K562 (cell line): ENCODE data around the gene MCU. TPM values are rescaled to one million over a fixed set of nuclear protein-coding genes. Genes with fewer than 3 reads are reported as not detected.

ENCODE experiments used
- CBFB ChIP-seq: sonication (generic); formaldehyde crosslinking; IDR thresholded peaks from 2 replicates; pipeline ENCODE4 v1.4.0; 2020; ENCODE audit warnings: mild to moderate bottlenecking, missing genetic modification reagents
- E2F4 ChIP-seq: sonication (generic); formaldehyde crosslinking; IDR thresholded peaks from 2 replicates; pipeline ENCODE4 v1.8.0; 2022; ENCODE audit warnings: mild to moderate bottlenecking, low read depth, missing genetic modification reagents
- HEY1 ChIP-seq: fragments of 250-450 bp; sonication (Bioruptor Pico); IDR thresholded peaks from 2 replicates; pipeline ENCODE4 v1.5.0; 2020; ENCODE audit warnings: mild to moderate bottlenecking, moderate library complexity, borderline replicate concordance
- HIVEP1 ChIP-seq: fragments of 250-450 bp; sonication (Bioruptor Pico); IDR thresholded peaks from 2 replicates; pipeline ENCODE4 v1.4.0; 2020; ENCODE audit warnings: mild to moderate bottlenecking
- LARP7 ChIP-seq: fragments of 450-650 bp; IDR thresholded peaks from 2 replicates; pipeline ENCODE4 v1.6.1; 2016
- NR2C2 ChIP-seq, 2 experiments: fragments of 200-800 bp in 1 of 2; sonication (Bioruptor generic) in 1 of 2; sonication (generic) in 1 of 2; formaldehyde crosslinking in 1 of 2; IDR thresholded peaks; 2 replicates each; pipeline versions ENCODE4 v1.6.1 to v1.8.0; 2016 to 2022; ENCODE audit warnings: mild to moderate bottlenecking in 1 of 2, missing compliant biosample characterization in 1 of 2, missing genetic modification characterization in 1 of 2, missing genetic modification reagents in 1 of 2
- POLR2G ChIP-seq: fragments of 200-400 bp; formaldehyde crosslinking; IDR thresholded peaks from 2 replicates; pipeline ENCODE4 v1.6.1; 2017; ENCODE audit warnings: low read depth, mild to moderate bottlenecking, antibody characterized with exemption, low read length, moderate library complexity
- TEAD2 ChIP-seq: fragments of 450-650 bp; IDR thresholded peaks from 2 replicates; pipeline ENCODE4 v1.6.1; 2016; ENCODE audit warnings: missing genetic modification characterization, control low read depth, missing compliant biosample characterization
- ZBED1 ChIP-seq: IDR thresholded peaks from 2 replicates; pipeline ENCODE4 v1.6.1; 2014
- ZHX1 ChIP-seq: fragments of 150-350 bp; conservative IDR thresholded peaks from 2 replicates; pipeline ENCODE4 v1.6.1; 2014; ENCODE audit warnings: low read length
- ZNF764 ChIP-seq: fragments of 250-450 bp; sonication (Bioruptor Pico); IDR thresholded peaks from 2 replicates; pipeline ENCODE4 v1.4.0; 2020; ENCODE audit warnings: low read depth, mild to moderate bottlenecking, moderate library complexity
- ZNF780A ChIP-seq: fragments of 250-450 bp; sonication (Bioruptor Pico); IDR thresholded peaks from 2 replicates; pipeline ENCODE4 v1.5.0; 2021; ENCODE audit warnings: mild to moderate bottlenecking
- polyA plus RNA-seq, 8 experiments: library from polyadenylated mRNA; depleted of rRNA in 4 of 8; stranded (reverse) in 5 of 8; unstranded in 3 of 8; fragments of >200 nt; fragmentation: Nextera tagmentation in 2 of 8; fragmentation: Illumina TruSeq in 1 of 8; extraction: Ambion mirVana in 2 of 8; extraction: Trizol in 1 of 8; gene quantifications; 2 replicates each; pipeline versions ENCODE4 v1.2.1 to v1.2.3, GENCODE V29; 2011 to 2014; ENCODE audit warnings: inconsistent platforms in 1 of 8, missing spikeins in 1 of 8
- total RNA-seq, 7 experiments: library from RNA; depleted of rRNA in 6 of 7; stranded (reverse); fragments of >200 nt in 6 of 7; fragmentation: Illumina TruSeq in 2 of 7; extraction: Trizol in 2 of 7; gene quantifications; 2 replicates each; pipeline versions ENCODE4 v1.2.1 to v1.2.3, GENCODE V29; 2011 to 2021; ENCODE audit warnings: low replicate concordance in 1 of 7
- TF ChIP-seq, protein P1 (sequence below): fragments of 250-450 bp; sonication (Bioruptor Pico); IDR thresholded peaks from 2 replicates; pipeline ENCODE4 v1.4.0; 2020; ENCODE audit warnings: mild to moderate bottlenecking, moderate library complexity
- TF ChIP-seq, protein P2 (sequence below): fragments of 450-650 bp; formaldehyde crosslinking; IDR thresholded peaks from 2 replicates; pipeline ENCODE4 v1.4.0; 2020; ENCODE audit warnings: mild to moderate bottlenecking, moderate library complexity

The MCU gene
- total and polyA plus RNA-seq, 9 of the 15 experiments (the other 6 are each of a cell fraction or from before 2014, with no cell fraction given), result 8.2 to 88.8 (median 21.3) TPM

DNA sequence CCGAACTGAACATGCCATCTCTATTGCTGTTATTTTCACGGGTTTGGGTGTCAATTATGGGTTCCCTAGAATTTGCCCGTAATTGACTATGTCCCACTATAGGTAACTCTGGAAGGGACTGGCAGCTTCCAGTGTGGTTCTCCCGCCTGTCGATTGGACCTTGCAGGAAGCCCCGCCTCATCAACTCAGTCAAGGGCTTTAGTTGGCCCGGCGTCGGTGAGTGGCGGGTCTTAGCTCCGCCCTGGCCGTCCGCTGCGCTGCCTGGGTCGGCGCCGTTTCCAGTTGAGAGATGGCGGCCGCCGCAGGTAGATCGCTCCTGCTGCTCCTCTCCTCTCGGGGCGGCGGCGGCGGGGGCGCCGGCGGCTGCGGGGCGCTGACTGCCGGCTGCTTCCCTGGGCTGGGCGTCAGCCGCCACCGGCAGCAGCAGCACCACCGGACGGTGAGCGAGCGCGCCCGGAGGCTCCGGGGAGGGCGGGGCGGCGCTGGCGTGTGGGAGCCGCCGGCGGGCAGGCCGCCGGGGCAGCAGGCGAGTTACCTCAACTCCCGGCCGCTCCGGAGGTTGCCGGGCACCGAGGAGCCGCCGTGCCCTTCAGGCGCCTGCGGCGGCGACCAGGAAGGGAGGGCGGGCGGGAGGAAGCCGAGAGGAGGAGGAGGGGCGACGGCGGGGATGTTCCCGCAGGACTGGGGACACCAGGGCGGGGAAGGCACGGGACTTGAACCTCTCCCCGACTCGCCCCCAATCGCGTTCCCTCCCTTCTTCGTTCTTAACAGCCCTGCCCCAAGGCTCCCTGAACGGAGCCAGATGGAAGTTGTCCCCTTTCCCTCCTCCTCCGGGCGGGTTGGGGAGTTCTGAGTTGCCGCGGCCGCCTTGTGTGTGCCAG lies at the start of gene MCU (continued):
- no peak for TF ChIP-seq E2F4 (CRISPR knock-in tag)
- TF ChIP-seq, protein P1, sequence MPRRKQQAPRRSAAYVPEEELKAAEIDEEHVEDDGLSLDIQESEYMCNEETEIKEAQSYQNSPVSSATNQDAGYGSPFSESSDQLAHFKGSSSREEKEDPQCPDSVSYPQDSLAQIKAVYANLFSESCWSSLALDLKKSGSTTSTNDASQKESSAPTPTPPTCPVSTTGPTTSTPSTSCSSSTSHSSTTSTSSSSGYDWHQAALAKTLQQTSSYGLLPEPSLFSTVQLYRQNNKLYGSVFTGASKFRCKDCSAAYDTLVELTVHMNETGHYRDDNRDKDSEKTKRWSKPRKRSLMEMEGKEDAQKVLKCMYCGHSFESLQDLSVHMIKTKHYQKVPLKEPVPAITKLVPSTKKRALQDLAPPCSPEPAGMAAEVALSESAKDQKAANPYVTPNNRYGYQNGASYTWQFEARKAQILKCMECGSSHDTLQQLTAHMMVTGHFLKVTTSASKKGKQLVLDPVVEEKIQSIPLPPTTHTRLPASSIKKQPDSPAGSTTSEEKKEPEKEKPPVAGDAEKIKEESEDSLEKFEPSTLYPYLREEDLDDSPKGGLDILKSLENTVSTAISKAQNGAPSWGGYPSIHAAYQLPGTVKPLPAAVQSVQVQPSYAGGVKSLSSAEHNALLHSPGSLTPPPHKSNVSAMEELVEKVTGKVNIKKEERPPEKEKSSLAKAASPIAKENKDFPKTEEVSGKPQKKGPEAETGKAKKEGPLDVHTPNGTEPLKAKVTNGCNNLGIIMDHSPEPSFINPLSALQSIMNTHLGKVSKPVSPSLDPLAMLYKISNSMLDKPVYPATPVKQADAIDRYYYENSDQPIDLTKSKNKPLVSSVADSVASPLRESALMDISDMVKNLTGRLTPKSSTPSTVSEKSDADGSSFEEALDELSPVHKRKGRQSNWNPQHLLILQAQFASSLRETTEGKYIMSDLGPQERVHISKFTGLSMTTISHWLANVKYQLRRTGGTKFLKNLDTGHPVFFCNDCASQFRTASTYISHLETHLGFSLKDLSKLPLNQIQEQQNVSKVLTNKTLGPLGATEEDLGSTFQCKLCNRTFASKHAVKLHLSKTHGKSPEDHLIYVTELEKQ (CRISPR knock-in tag), result no peak
- TF ChIP-seq ZHX1, result no peak
- TF ChIP-seq LARP7, result no peak
- TF ChIP-seq ZNF780A (CRISPR knock-in tag), result no peak
- TF ChIP-seq POLR2G, result peak; percentile 99
- TF ChIP-seq CBFB (CRISPR knock-in tag), result no peak
- TF ChIP-seq ZNF764 (CRISPR knock-in tag), result no peak
- TF ChIP-seq TEAD2 (tag), result no peak
- TF ChIP-seq HIVEP1 (CRISPR knock-in tag), result no peak
- TF ChIP-seq ZBED1, result no peak
- TF ChIP-seq HEY1 (CRISPR knock-in tag), result no peak
- TF ChIP-seq, protein P2, sequence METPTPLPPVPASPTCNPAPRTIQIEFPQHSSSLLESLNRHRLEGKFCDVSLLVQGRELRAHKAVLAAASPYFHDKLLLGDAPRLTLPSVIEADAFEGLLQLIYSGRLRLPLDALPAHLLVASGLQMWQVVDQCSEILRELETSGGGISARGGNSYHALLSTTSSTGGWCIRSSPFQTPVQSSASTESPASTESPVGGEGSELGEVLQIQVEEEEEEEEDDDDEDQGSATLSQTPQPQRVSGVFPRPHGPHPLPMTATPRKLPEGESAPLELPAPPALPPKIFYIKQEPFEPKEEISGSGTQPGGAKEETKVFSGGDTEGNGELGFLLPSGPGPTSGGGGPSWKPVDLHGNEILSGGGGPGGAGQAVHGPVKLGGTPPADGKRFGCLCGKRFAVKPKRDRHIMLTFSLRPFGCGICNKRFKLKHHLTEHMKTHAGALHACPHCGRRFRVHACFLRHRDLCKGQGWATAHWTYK (CRISPR knock-in tag), result peak; percentile 84; the same call in 1 of the 2 replicates
- TF ChIP-seq NR2C2 (CRISPR knock-in tag; IDR thresholded peaks at IDR 0.05), result no peak
- peak; percentile 41; the same call in 1 of the 2 replicates for TF ChIP-seq NR2C2 (tag; IDR thresholded peaks at IDR 0.05)
